Endothelial cell (in vitro differentiated cells): ENCODE measurements around the gene ABI3BP. TPM values are rescaled to one million over a fixed set of nuclear protein-coding genes. Genes with fewer than 3 reads are reported as not detected.

Experiments
- DNase-seq: peaks from one replicate; pipeline ENCODE4 v3.0.0; 2021; ENCODE audit warnings: low spot score
- H3K27ac Mint-ChIP-seq: one replicate; pipeline ENCODE4 v1.8.0; 2021; ENCODE audit warnings: mixed read lengths, inconsistent platforms; ENCODE audit not compliant: unreplicated experiment
- H3K27me3 Mint-ChIP-seq: one replicate; pipeline ENCODE4 v1.8.0; 2021; ENCODE audit warnings: mild to moderate bottlenecking, moderate library complexity, mixed read lengths, inconsistent platforms; ENCODE audit not compliant: unreplicated experiment
- H3K36me3 Mint-ChIP-seq: one replicate; pipeline ENCODE4 v1.8.0; 2021; ENCODE audit warnings: mild to moderate bottlenecking, low read depth, mixed read lengths, inconsistent platforms; ENCODE audit not compliant: unreplicated experiment
- H3K4me1 Mint-ChIP-seq: one replicate; pipeline ENCODE4 v1.8.0; 2021; ENCODE audit warnings: mild to moderate bottlenecking, mixed read lengths, inconsistent platforms; ENCODE audit not compliant: unreplicated experiment
- H3K4me3 Mint-ChIP-seq: one replicate; pipeline ENCODE4 v1.8.0; 2021; ENCODE audit warnings: mild to moderate bottlenecking, mixed read lengths, inconsistent platforms; ENCODE audit not compliant: unreplicated experiment
- H3K9me3 Mint-ChIP-seq: one replicate; pipeline ENCODE4 v1.8.0; 2021; ENCODE audit warnings: mixed read lengths, inconsistent platforms; ENCODE audit not compliant: unreplicated experiment
- total RNA-seq: library from RNA; stranded (reverse); fragmentation: NEBNext Ultra II Directional; extraction: Animal tissue kit (Norgen Biotek cat#: 25700); gene quantifications from one replicate; pipeline ENCODE4 v1.2.1, GENCODE V29; 2021; ENCODE audit not compliant: unreplicated experiment
- TF ChIP-seq, protein P1 (sequence below): fragments of 200-600 bp; sonication (generic); IDR thresholded peaks from one replicate; pipeline ENCODE4 v1.5.0; 2021; ENCODE audit warnings: antibody characterized with exemption; ENCODE audit not compliant: unreplicated experiment

The ABI3BP gene
- total RNA-seq, 1 donor from 2014 or later, result 0.26 TPM

GRCh38 chr3:100880072-100880471 lies 113.1 kb downstream of the ABI3BP start:
- no peaks in the 10 kb centered on the region for H3K36me3 Mint-ChIP-seq
- H3K27me3 Mint-ChIP-seq, result no peaks in the 10 kb centered on the region
- H3K4me3 Mint-ChIP-seq, result no peak overlapping the region
- H3K9me3 Mint-ChIP-seq, result no peaks in the 10 kb centered on the region
- H3K4me1 Mint-ChIP-seq, result peaks cover 2% of the 10 kb centered on the region
- TF ChIP-seq, protein P1, sequence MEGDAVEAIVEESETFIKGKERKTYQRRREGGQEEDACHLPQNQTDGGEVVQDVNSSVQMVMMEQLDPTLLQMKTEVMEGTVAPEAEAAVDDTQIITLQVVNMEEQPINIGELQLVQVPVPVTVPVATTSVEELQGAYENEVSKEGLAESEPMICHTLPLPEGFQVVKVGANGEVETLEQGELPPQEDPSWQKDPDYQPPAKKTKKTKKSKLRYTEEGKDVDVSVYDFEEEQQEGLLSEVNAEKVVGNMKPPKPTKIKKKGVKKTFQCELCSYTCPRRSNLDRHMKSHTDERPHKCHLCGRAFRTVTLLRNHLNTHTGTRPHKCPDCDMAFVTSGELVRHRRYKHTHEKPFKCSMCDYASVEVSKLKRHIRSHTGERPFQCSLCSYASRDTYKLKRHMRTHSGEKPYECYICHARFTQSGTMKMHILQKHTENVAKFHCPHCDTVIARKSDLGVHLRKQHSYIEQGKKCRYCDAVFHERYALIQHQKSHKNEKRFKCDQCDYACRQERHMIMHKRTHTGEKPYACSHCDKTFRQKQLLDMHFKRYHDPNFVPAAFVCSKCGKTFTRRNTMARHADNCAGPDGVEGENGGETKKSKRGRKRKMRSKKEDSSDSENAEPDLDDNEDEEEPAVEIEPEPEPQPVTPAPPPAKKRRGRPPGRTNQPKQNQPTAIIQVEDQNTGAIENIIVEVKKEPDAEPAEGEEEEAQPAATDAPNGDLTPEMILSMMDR, result no peak
- no peak for DNase-seq
- no peak overlapping the region for H3K27ac Mint-ChIP-seq

DNA sequence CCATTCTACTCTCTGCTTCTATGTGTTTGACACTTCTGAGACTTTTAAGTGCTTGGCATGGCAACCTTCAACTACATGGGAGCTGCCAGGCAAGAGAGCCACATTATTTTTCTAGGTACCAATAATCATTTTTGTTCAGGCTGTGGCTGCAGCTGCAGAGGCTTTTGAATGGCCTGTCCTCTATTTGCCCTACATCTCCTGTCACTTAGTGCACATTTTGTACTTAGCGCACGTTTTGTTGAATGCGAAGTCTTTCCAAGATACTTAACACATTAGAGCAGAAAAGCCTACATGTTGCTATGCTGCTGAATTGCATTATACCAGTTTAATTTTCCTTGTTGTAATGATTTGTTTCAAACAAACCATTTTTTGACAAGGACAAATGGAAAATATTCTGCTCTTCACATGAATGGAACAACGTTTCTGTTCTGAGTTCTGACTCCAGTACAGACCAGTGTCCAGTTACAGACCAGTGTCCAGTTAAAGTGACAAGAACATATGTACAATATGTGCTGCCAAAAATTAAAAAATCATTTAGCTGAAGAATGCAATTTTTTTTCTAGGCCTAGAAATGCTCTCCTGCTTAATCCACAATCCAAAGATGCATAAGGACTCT lies 113.9 kb downstream of the ABI3BP start:
- TF ChIP-seq, protein P1, result no peak
- Mint-ChIP-seq H3K27ac (no peak overlapping the region), H3K4me1 (peaks cover 2% of the 10 kb centered on the region), H3K36me3 (no peaks in the 10 kb centered on the region), H3K27me3 (no peaks in the 10 kb centered on the region), H3K4me3 (no peak overlapping the region), H3K9me3 (no peaks in the 10 kb centered on the region)
- DNase-seq, result no peak

DNA sequence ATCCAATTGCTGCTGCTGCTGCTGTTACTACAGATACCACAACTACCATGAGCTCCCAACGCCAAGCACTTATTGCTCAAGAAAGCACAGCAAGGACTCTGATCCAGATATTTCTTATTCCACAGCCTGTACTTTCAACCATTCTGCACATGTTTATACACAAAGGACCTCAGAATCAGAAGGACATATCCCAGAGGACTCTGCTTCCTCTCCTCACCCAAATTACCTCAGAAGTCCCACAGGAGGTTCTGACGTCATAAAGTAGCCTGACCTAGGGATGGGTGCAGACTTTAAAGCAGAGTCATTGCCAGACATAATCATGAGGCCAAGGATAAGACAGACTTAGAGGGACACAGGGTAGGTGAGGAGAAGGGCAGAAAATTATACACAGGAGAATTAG lies 115.9 kb downstream of the ABI3BP start:
- Mint-ChIP-seq H3K27ac (no peak overlapping the region), H3K4me3 (no peak overlapping the region), H3K4me1 (no peaks in the 10 kb centered on the region), H3K9me3 (no peaks in the 10 kb centered on the region), H3K36me3 (no peaks in the 10 kb centered on the region), H3K27me3 (no peaks in the 10 kb centered on the region)
- DNase-seq, result no peak
- TF ChIP-seq, protein P1, result no peak

GRCh38 chr3:100875239-100875638 lies 118.0 kb downstream of the ABI3BP start:
- DNase-seq, result no peak
- H3K27me3 Mint-ChIP-seq, result no peaks in the 10 kb centered on the region
- no peaks in the 10 kb centered on the region for H3K9me3 Mint-ChIP-seq
- H3K27ac Mint-ChIP-seq, result no peak overlapping the region
- H3K4me3 Mint-ChIP-seq, result no peak overlapping the region
- no peaks in the 10 kb centered on the region for H3K36me3 Mint-ChIP-seq
- H3K4me1 Mint-ChIP-seq, result no peaks in the 10 kb centered on the region
- TF ChIP-seq, protein P1, result no peak

DNA sequence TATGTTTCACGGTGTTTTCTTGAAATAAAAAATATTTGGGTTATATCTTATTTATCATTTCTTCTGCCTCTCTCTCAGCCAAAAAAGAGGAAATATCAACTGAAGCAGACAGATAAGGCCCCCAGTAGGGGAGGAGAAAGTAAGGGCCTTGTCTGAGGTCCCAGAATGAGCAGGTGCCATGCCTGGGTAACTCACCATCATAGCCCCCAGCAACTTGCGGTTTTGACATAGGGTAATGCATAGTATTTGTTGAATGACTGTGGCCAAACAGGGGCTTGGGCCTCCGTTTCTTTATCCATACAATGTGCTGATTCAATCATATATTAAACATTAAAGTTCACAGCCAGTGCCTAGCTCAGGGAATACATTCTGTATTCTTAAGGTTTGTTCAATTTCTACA lies 119.6 kb downstream of the ABI3BP start:
- TF ChIP-seq, protein P1, result no peak
- Mint-ChIP-seq H3K27me3 (no peaks in the 10 kb centered on the region), H3K4me1 (peaks cover 8% of the 10 kb centered on the region), H3K36me3 (no peaks in the 10 kb centered on the region), H3K9me3 (no peaks in the 10 kb centered on the region), H3K4me3 (no peak overlapping the region), H3K27ac (no peak overlapping the region)
- DNase-seq, result no peak
